IPS-NIHi11 (cell line): ENCODE measurements around the gene RRM1.

ENCODE experiments used
- DNase-seq: peaks from one replicate; pipeline ENCODE4 v3.0.0; 2012; ENCODE audit warnings: mixed read lengths, low spot score

RRM1 gene

DNA sequence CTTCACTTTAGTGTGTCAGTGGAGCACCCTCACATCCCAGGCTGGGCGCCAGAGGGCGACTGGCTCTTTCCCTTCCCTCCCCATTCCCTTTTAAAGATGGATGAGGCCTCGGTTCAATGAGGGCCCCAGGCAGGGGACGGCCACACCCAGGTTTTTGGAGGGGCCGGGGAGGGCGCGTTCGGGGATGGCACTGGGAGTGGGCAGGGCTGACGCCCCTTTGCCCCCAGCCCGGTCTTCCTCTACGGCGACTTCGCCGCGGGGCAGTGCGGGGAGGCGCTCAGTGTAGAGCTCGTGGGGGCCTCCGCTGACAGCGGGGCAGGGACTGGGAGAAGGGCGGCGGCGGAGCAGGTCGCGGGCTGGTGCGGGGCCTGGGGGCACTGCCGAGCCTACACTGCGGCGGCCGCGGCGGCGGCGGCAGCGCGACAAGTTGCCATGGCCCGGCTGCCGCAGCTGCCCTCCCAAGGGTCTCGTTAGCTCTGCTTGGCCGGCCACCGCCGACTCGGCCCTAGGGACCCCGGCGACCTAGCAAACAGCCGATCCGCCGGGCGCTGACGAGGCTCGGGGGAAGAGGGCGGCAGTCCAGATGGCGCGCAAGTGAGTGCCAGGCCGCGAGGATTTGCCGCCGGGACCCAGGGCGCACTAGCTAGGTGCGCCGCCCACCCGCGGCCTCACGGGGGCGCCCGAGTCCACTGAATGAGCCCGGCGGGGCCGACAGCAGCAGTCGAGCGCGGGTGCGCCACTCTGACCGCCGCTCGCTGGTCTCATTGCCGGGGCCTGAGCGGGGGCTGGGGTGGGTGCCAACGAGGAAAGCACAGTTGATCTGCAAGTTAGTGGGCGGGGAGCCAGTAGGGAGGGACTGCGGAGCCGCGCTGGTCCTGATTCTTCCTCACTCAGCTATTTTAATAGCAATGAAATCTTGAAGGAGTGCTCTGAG lies 92.7 kb downstream of the RRM1 start:
- peak; percentile 93 for DNase-seq
